ENCODE measurements around the gene KCNA5.

The KCNA5 gene

DNA sequence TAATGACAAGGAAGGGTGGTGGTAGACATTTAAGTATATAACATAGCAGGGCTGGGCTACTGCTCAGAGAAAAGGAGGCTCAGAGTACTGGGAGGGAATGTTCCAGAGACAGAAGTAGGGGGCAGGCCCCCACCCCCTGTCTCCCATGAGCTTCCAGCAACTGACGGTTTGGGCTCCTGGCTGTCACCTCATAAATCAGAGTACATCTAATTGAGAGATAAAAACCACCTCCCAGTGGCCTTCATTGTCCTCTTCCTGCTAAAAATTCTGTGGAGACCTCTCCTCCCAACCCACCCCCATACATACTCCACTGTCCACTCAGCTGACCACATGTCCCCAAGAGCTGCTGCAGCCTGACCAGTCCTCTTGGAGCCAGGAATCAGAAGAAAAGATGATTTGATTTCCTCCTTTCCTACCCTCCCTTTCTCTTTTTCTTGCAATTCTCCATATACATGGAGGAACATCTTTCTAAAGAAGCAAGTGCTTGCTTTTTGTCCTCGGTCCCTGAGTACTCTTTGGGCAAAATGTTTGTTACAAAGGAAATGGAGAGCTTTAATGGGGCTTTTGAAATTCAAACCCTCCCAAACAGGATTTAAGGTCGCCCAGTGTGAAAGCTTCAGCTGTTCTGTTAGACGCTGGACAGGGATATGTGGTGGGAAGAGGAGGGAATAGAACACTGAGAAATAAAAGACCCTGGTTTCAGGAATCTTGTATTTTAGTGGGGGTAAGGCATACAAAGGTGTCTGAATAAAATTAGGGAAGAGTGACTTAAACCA is 16.4 kb upstream of the KCNA5 start:
- H3K27ac Mint-ChIP-seq, result peak overlapping the region; percentile 2 to 24 (median 15)
- no peaks in the 10 kb centered on the region for H3K36me3 Mint-ChIP-seq (ENCODE audit: low read depth)
- TF ChIP-seq, protein P1, sequence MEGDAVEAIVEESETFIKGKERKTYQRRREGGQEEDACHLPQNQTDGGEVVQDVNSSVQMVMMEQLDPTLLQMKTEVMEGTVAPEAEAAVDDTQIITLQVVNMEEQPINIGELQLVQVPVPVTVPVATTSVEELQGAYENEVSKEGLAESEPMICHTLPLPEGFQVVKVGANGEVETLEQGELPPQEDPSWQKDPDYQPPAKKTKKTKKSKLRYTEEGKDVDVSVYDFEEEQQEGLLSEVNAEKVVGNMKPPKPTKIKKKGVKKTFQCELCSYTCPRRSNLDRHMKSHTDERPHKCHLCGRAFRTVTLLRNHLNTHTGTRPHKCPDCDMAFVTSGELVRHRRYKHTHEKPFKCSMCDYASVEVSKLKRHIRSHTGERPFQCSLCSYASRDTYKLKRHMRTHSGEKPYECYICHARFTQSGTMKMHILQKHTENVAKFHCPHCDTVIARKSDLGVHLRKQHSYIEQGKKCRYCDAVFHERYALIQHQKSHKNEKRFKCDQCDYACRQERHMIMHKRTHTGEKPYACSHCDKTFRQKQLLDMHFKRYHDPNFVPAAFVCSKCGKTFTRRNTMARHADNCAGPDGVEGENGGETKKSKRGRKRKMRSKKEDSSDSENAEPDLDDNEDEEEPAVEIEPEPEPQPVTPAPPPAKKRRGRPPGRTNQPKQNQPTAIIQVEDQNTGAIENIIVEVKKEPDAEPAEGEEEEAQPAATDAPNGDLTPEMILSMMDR (IDR thresholded peaks at IDR 0.05; ENCODE audit: unreplicated experiment in 3 of 3), result no peak
- H3K9me3 Mint-ChIP-seq, result peaks cover 3% of the 10 kb centered on the region
- peaks cover 14% of the 10 kb centered on the region for H3K4me1 Mint-ChIP-seq
- H3K27me3 Mint-ChIP-seq (ENCODE audit: low read depth), result peaks cover 12% of the 10 kb centered on the region
- no peak overlapping the region for H3K4me3 Mint-ChIP-seq

DNA sequence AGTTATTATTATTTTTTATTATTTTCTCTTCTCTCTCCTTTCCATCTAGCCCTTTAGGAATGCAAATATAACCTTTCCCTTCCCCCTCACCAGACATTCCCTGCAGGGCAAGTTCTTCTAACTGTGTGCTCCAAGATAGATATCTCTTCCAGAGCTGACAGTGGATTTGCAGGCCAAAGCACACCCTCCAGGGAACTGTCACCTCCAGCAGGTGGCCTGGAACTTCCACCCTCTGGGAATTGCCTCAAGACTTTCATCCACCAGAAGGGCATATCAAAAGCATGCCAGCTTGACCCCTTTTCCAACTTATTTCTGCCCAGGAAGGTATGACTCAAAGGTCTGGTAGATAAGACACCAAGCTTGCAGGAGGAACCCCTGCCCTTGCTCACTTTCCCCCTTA is 13.6 kb upstream of the KCNA5 start:
- H3K4me1 Mint-ChIP-seq, result peaks cover 25% of the 10 kb centered on the region
- TF ChIP-seq, protein P1 (IDR thresholded peaks at IDR 0.05; ENCODE audit: unreplicated experiment in 3 of 3), result no peak
- H3K27me3 Mint-ChIP-seq (ENCODE audit: low read depth), result peaks cover 4% of the 10 kb centered on the region
- peaks cover 3% of the 10 kb centered on the region for H3K9me3 Mint-ChIP-seq
- no peak overlapping the region for H3K27ac Mint-ChIP-seq
- H3K4me3 Mint-ChIP-seq, result no peak overlapping the region
- H3K36me3 Mint-ChIP-seq (ENCODE audit: low read depth), result no peaks in the 10 kb centered on the region

DNA sequence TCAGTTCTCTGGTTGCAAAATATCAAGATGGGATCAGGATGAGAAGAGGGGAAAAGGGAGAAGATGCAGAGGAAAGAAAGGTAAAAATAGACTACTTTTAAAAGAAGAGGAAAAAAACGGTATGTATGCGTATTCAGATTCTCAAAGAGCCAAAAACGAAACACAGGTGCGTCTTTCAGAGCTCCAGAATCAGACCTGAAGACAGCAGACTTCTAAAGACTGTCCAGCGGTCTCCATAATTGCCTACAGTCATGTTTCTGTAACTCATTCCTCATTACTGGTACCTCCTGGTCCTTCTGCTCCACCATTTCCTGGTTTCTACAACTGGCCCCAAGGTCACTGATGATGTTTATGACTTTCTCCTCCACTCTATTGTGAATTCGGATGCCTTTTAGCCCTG is 12.4 kb upstream of the KCNA5 start:
- no peak overlapping the region for H3K4me3 Mint-ChIP-seq
- no peaks in the 10 kb centered on the region for H3K36me3 Mint-ChIP-seq (ENCODE audit: low read depth)
- no peak overlapping the region for H3K27ac Mint-ChIP-seq
- peaks cover 25% of the 10 kb centered on the region for H3K4me1 Mint-ChIP-seq
- TF ChIP-seq, protein P1 (IDR thresholded peaks at IDR 0.05; ENCODE audit: unreplicated experiment in 3 of 3), result no peak
- peaks cover 3% of the 10 kb centered on the region for H3K9me3 Mint-ChIP-seq
- H3K27me3 Mint-ChIP-seq (ENCODE audit: low read depth), result peaks cover 7% of the 10 kb centered on the region

DNA sequence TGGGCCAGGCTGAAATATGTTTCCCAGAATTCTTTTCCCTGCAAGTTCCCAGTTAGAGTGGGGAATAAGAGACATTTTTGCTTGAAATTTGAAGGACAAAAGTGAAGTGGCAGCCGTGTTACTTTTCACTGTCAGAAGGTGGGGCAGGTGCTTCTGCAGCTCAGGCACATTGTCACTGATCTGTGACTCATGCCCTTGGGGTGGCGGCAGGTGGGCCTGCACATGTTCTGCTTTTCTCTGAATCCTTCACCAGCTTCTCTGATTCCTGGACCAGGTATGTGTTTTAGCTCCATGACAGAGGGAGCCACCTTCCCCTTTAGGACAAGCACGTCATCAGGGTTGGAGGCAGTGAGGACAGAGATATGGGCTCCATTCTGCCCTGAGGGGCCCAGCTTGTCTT is 11.7 kb upstream of the KCNA5 start:
- Mint-ChIP-seq H3K4me1 (peaks cover 18% of the 10 kb centered on the region), H3K27me3 (ENCODE audit: low read depth) (peaks cover 12% of the 10 kb centered on the region), H3K27ac (no peak overlapping the region), H3K9me3 (peaks cover 6% of the 10 kb centered on the region), H3K36me3 (ENCODE audit: low read depth) (no peaks in the 10 kb centered on the region), H3K4me3 (no peak overlapping the region)
- TF ChIP-seq, protein P1 (IDR thresholded peaks at IDR 0.05; ENCODE audit: unreplicated experiment in 3 of 3), result no peak

DNA sequence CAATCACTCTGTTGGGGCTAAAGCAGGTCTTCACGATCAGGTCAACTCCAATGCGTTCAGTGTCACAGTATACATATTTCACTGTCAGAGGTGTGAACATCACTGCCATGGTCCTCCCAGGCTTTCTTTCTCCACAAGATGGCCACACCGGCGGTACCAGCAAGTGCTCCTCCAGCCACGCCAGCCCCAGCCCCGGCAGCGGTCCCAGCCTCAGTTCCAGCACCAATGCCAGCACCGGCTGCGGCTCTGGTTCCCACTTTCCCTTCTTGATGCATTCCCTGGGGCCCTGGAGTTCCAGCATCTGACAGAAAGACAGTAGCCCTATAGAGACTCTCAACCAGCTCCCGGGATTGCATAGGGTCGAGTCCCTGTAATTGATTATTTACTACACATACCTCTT is 10.9 kb upstream of the KCNA5 start:
- Mint-ChIP-seq H3K4me1 (peaks cover 10% of the 10 kb centered on the region), H3K27me3 (ENCODE audit: low read depth) (peaks cover 12% of the 10 kb centered on the region), H3K27ac (no peak overlapping the region), H3K9me3 (peaks cover 3% of the 10 kb centered on the region), H3K36me3 (ENCODE audit: low read depth) (no peaks in the 10 kb centered on the region), H3K4me3 (no peak overlapping the region)
- TF ChIP-seq, protein P1 (IDR thresholded peaks at IDR 0.05; ENCODE audit: unreplicated experiment in 3 of 3), result no peak

DNA sequence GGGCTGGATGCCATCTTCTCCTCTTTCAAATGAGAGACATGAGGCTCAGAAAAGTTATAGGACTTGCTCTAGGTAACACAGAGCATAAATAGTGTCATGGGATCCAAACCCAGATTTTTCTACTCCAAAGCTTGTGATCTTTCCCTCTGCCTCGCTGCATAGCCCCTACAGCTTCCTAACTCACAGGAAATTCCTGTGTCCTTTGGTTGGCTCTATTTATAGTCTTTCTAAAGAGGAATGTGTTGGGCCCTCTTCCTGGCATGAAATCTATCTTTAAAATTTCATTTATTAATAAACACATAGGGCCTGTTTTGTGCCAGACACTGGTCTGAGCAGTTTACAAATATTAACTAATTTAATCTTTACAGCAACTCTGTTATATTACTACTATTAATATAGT is 9.8 kb upstream of the KCNA5 start:
- H3K27ac Mint-ChIP-seq, result peak overlapping the region in 1 of 3 experiments; percentile 31
- peaks cover 3% of the 10 kb centered on the region for H3K9me3 Mint-ChIP-seq
- H3K27me3 Mint-ChIP-seq (ENCODE audit: low read depth), result peaks cover 12% of the 10 kb centered on the region
- TF ChIP-seq, protein P1 (IDR thresholded peaks at IDR 0.05; ENCODE audit: unreplicated experiment in 3 of 3), result no peak
- H3K4me1 Mint-ChIP-seq, result peaks cover 16% of the 10 kb centered on the region
- H3K36me3 Mint-ChIP-seq (ENCODE audit: low read depth), result no peaks in the 10 kb centered on the region
- H3K4me3 Mint-ChIP-seq, result no peak overlapping the region
